Loucy (cell line): Measurements from ENCODE around the gene PHF12.

Experiments
- EZH2phosphoT487 ChIP-seq: fragments of 200-600 bp; IDR thresholded peaks from 2 replicates; pipeline ENCODE4 v1.6.1; 2018; ENCODE audit warnings: antibody characterized with exemption, mild to moderate bottlenecking, moderate library complexity, borderline replicate concordance
- TF ChIP-seq, protein P1 (sequence below): fragments of 200-600 bp; sonication (generic); conservative IDR thresholded peaks from 2 replicates; pipeline ENCODE4 v1.5.1; 2014; ENCODE audit warnings: mild to moderate bottlenecking, antibody characterized with exemption, low read length

DNA sequence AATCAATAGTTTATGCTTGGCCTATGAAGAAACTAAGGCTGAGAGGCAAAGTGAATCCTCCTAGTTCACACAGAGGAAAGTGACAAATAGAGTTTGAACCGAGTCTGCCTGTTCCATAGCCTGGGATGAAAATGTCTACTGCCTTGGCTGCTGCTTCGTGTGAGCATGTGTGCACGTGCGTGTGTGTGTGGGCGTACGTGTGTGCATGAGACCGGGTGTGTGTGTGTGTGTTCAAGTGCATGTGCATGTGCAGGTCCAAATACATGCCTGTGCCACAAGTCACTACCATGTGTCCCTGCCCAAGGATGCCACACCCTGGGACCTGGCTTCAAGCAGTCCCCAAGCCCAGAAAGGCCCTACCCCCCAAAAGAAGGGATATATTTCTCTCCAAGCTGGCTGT is 40.9 kb upstream of the PHF12 start:
- TF ChIP-seq, protein P1, sequence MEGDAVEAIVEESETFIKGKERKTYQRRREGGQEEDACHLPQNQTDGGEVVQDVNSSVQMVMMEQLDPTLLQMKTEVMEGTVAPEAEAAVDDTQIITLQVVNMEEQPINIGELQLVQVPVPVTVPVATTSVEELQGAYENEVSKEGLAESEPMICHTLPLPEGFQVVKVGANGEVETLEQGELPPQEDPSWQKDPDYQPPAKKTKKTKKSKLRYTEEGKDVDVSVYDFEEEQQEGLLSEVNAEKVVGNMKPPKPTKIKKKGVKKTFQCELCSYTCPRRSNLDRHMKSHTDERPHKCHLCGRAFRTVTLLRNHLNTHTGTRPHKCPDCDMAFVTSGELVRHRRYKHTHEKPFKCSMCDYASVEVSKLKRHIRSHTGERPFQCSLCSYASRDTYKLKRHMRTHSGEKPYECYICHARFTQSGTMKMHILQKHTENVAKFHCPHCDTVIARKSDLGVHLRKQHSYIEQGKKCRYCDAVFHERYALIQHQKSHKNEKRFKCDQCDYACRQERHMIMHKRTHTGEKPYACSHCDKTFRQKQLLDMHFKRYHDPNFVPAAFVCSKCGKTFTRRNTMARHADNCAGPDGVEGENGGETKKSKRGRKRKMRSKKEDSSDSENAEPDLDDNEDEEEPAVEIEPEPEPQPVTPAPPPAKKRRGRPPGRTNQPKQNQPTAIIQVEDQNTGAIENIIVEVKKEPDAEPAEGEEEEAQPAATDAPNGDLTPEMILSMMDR: no peak
- no peak for TF ChIP-seq EZH2phosphoT487
